Upper lobe of left lung (tissue), 4 donors: ENCODE results near the gene CNNM3.

Experiments
- CTCF ChIP-seq, 6 experiments: fragments of 450-650 bp in 4 of 6; fragments of 200-600 bp in 2 of 6; sonication (generic) in 2 of 6; IDR thresholded peaks; one replicate each; pipeline ENCODE4 v1.5.1; 2016 to 2019; ENCODE audit warnings: antibody characterized with exemption in 6 of 6
- POLR2AphosphoS5 ChIP-seq, 2 donors: sonication (generic); formaldehyde crosslinking; IDR thresholded peaks; one replicate each; pipeline ENCODE4 v1.5.1; 2017; ENCODE audit warnings: antibody characterized with exemption in 2 of 2

- TF ChIP-seq CTCF (IDR thresholded peaks at IDR 0.05) = no peak
- no peak for TF ChIP-seq POLR2AphosphoS5 (IDR thresholded peaks at IDR 0.05)
These were observed 9.0 kb downstream of the CNNM3 start for GRCh38 chr2:96825057-96825456.
